ENCODE measurements around the gene INO80E. TPM values are rescaled to one million over a fixed set of nuclear protein-coding genes. Genes with fewer than 3 reads are reported as not detected.

INO80E gene
- total RNA-seq, 1 donor = 14.5 TPM

- no peaks in the 10 kb centered on the region for H3K9me3 ChIP-seq (ENCODE audit: low read depth, low read length)
- no peaks in the 10 kb centered on the region for H3K4me1 ChIP-seq (ENCODE audit: insufficient read depth, low read length)
- peaks cover 2% of the 10 kb centered on the region for H3K79me2 ChIP-seq (ENCODE audit: insufficient read depth, low read length)
- no peaks in the 10 kb centered on the region for H3K27me3 ChIP-seq (ENCODE audit: insufficient read depth, low read length)
- no peak overlapping the region for H3K4me2 ChIP-seq (ENCODE audit: insufficient read depth, low read length)
- H2AFZ ChIP-seq (ENCODE audit: low read length) = no peak overlapping the region
- H3K27ac ChIP-seq (ENCODE audit: low read depth, low read length) = no peak overlapping the region
- no peak overlapping the region for H3K4me3 ChIP-seq (ENCODE audit: insufficient read depth, low read length)
- DNase-seq (ENCODE audit: insufficient read length, low spot score, missing footprints) = no peak
- peaks cover 87% of the 10 kb centered on the region for H3K36me3 ChIP-seq (ENCODE audit: insufficient read depth, low read length)
- H4K20me1 ChIP-seq (ENCODE audit: insufficient read depth, low read length) = peaks cover 17% of the 10 kb centered on the region
- no peak for TF ChIP-seq CTCF (IDR thresholded peaks at IDR 0.05; ENCODE audit: extremely low read depth, low read depth, low read length)
Measured at GRCh38 chr16:29986931-29987330, 9.1 kb upstream of the INO80E start.

- Histone ChIP-seq H3K79me2 (ENCODE audit: insufficient read depth, low read length) (peaks cover 2% of the 10 kb centered on the region), H2AFZ (ENCODE audit: low read length) (no peak overlapping the region), H3K36me3 (ENCODE audit: insufficient read depth, low read length) (peaks cover 86% of the 10 kb centered on the region), H3K9me3 (ENCODE audit: low read depth, low read length) (no peaks in the 10 kb centered on the region), H3K4me1 (ENCODE audit: insufficient read depth, low read length) (no peaks in the 10 kb centered on the region), H4K20me1 (ENCODE audit: insufficient read depth, low read length) (peaks cover 11% of the 10 kb centered on the region), H3K27me3 (ENCODE audit: insufficient read depth, low read length) (no peaks in the 10 kb centered on the region), H3K4me3 (ENCODE audit: insufficient read depth, low read length) (no peak overlapping the region), H3K4me2 (ENCODE audit: insufficient read depth, low read length) (no peak overlapping the region), H3K27ac (ENCODE audit: low read depth, low read length) (no peak overlapping the region)
- no peak for DNase-seq (ENCODE audit: insufficient read length, low spot score, missing footprints)
- TF ChIP-seq CTCF (IDR thresholded peaks at IDR 0.05; ENCODE audit: extremely low read depth, low read depth, low read length) = no peak
Measured at GRCh38 chr16:29987371-29988085, 8.5 kb upstream of the INO80E start.

- H3K27ac ChIP-seq (ENCODE audit: low read depth, low read length) = no peak overlapping the region
- no peak overlapping the region for H3K4me2 ChIP-seq (ENCODE audit: insufficient read depth, low read length)
- peaks cover 2% of the 10 kb centered on the region for H3K79me2 ChIP-seq (ENCODE audit: insufficient read depth, low read length)
- no peaks in the 10 kb centered on the region for H3K9me3 ChIP-seq (ENCODE audit: low read depth, low read length)
- peaks cover 86% of the 10 kb centered on the region for H3K36me3 ChIP-seq (ENCODE audit: insufficient read depth, low read length)
- H3K27me3 ChIP-seq (ENCODE audit: insufficient read depth, low read length) = no peaks in the 10 kb centered on the region
- H4K20me1 ChIP-seq (ENCODE audit: insufficient read depth, low read length) = peaks cover 7% of the 10 kb centered on the region
- H3K4me1 ChIP-seq (ENCODE audit: insufficient read depth, low read length) = no peaks in the 10 kb centered on the region
- peak; percentile 54 for DNase-seq (ENCODE audit: insufficient read length, low spot score, missing footprints)
- no peak overlapping the region for H3K4me3 ChIP-seq (ENCODE audit: insufficient read depth, low read length)
- no peak for TF ChIP-seq CTCF (IDR thresholded peaks at IDR 0.05; ENCODE audit: extremely low read depth, low read depth, low read length)
- H2AFZ ChIP-seq (ENCODE audit: low read length) = no peak overlapping the region
Measured at GRCh38 chr16:29988346-29989075, 7.5 kb upstream of the INO80E start.

Data from osteoblast (primary cell).